IMR-90 (cell line): ENCODE measurements around the gene ABHD13. TPM values are rescaled to one million over a fixed set of nuclear protein-coding genes. Genes with fewer than 3 reads are reported as not detected.

Experiments used
- ATAC-seq: fragments of 200-7000 bp; cut with Tn5 transposase; 2 replicates; pipeline ENCODE4 v1.9.1; 2020; ENCODE audit warnings: low read depth, mild to moderate bottlenecking, moderate library complexity
- BruUV-seq: library from RNA; stranded (reverse); fragments of 400-500 nt; replicated peaks from 2 replicates; lab custom pipeline; 2021; lab: Mats Ljungman, UMichigan
- CTCF ChIA-PET: fragments of 300-600 bp; formaldehyde crosslinking; extraction: SDS; loops from one replicate; lab custom pipeline; 2021; ENCODE audit warnings: antibody characterized with exemption; lab: Yijun Ruan, JAX
- POLR2A ChIA-PET: fragments of 300-600 bp; sonication (Branson Sonifier 250); formaldehyde crosslinking; loops from one replicate; lab custom pipeline; 2022; ENCODE audit warnings: antibody characterized with exemption; ENCODE audit not compliant: unreplicated experiment; lab: Charles Lee
- DNase-seq: peaks from one replicate; pipeline ENCODE4 v3.0.0; 2013
- H2AFZ ChIP-seq: replicated peaks from 2 replicates; pipeline ENCODE3; 2013; ENCODE audit warnings: low read length, mild to moderate bottlenecking; ENCODE audit not compliant: poor library complexity
- H2AK5ac ChIP-seq: 2 replicates; pipeline ENCODE4 v1.6.1; 2013; ENCODE audit warnings: low read depth, low read length, inconsistent platforms
- H2AK9ac ChIP-seq: replicated peaks from 2 replicates; pipeline ENCODE3; 2013; ENCODE audit warnings: mild to moderate bottlenecking, low read depth, low read length, moderate library complexity; ENCODE audit not compliant: poor library complexity
- H2BK120ac ChIP-seq: 2 replicates; pipeline ENCODE4 v1.6.1; 2013; ENCODE audit warnings: low read depth, low read length, inconsistent platforms
- H2BK15ac ChIP-seq: 3 replicates; pipeline ENCODE4 v1.6.1; 2013; ENCODE audit warnings: low read depth, low read length, inconsistent platforms
- H2BK20ac ChIP-seq: 2 replicates; pipeline ENCODE4 v1.6.1; 2013; ENCODE audit warnings: low read depth, mild to moderate bottlenecking, inconsistent platforms, low read length, moderate library complexity
- H2BK5ac ChIP-seq: 2 replicates; pipeline ENCODE4 v1.6.1; 2013; ENCODE audit warnings: mild to moderate bottlenecking, low read depth, low read length, inconsistent platforms; ENCODE audit not compliant: poor library complexity, severe bottlenecking
- H3K14ac ChIP-seq: replicated peaks from 2 replicates; pipeline ENCODE4 v1.6.1; 2013; ENCODE audit warnings: low read depth, low read length, inconsistent platforms
- H3K18ac ChIP-seq: 2 replicates; pipeline ENCODE4 v1.6.1; 2013; ENCODE audit warnings: low read depth, low read length, control low read depth
- H3K23ac ChIP-seq: 2 replicates; pipeline ENCODE4 v1.6.1; 2013; ENCODE audit warnings: low read depth, low read length, inconsistent platforms
- H3K27ac ChIP-seq: 2 replicates; pipeline ENCODE4 v1.5.1; 2013; ENCODE audit warnings: mild to moderate bottlenecking, control low read depth, low read length; ENCODE audit not compliant: insufficient read depth
- H3K27me3 ChIP-seq: 2 replicates; pipeline ENCODE4 v1.6.1; 2013; ENCODE audit warnings: low read length; ENCODE audit not compliant: control insufficient read depth, insufficient read depth
- H3K36me3 ChIP-seq: 2 replicates; pipeline ENCODE4 v1.6.1; 2013; ENCODE audit warnings: low read length, mixed read lengths; ENCODE audit not compliant: control insufficient read depth, insufficient read depth
- H3K4ac ChIP-seq: 2 replicates; pipeline ENCODE4 v1.6.1; 2013; ENCODE audit warnings: low read depth, low read length, inconsistent platforms
- H3K4me1 ChIP-seq: 2 replicates; pipeline ENCODE4 v1.6.1; 2013; ENCODE audit warnings: low read length, mixed read lengths; ENCODE audit not compliant: control insufficient read depth, insufficient read depth
- H3K4me2 ChIP-seq: 2 replicates; pipeline ENCODE4 v1.6.1; 2013; ENCODE audit warnings: low read depth, mild to moderate bottlenecking, control low read depth, low read length, moderate library complexity
- H3K4me3 ChIP-seq: 2 replicates; pipeline ENCODE4 v1.5.1; 2013; ENCODE audit warnings: low read depth, mild to moderate bottlenecking, control low read depth, low read length, moderate library complexity; ENCODE audit not compliant: insufficient read depth
- H3K56ac ChIP-seq: 2 replicates; pipeline ENCODE4 v1.6.1; 2013; ENCODE audit warnings: low read length, inconsistent platforms; ENCODE audit not compliant: insufficient read depth; ENCODE audit errors: extremely low read depth
- H3K79me1 ChIP-seq, 2 experiments: 2 replicates each; pipeline ENCODE4 v1.6.1; 2013; ENCODE audit warnings: low read length in 2 of 2, inconsistent platforms in 1 of 2, low read depth in 1 of 2
- H3K9ac ChIP-seq: 2 replicates; pipeline ENCODE4 v1.6.1; 2013; ENCODE audit warnings: low read depth, low read length, control low read depth
- H3K9me1 ChIP-seq: 2 replicates; pipeline ENCODE4 v1.6.1; 2013; ENCODE audit warnings: low read length, inconsistent platforms; ENCODE audit not compliant: insufficient read depth
- H3K9me3 ChIP-seq: 2 replicates; pipeline ENCODE4 v1.6.1; 2013; ENCODE audit warnings: low read length; ENCODE audit not compliant: control insufficient read depth, insufficient read depth
- H4K20me1 ChIP-seq: 2 replicates; pipeline ENCODE4 v1.6.1; 2013; ENCODE audit warnings: low read length, inconsistent platforms; ENCODE audit not compliant: insufficient read depth
- H4K5ac ChIP-seq: 2 replicates; pipeline ENCODE4 v1.6.1; 2013; ENCODE audit warnings: mild to moderate bottlenecking, low read depth, low read length, control low read depth
- H4K8ac ChIP-seq, 2 experiments: 2 replicates each; pipeline ENCODE4 v1.6.1; 2013; ENCODE audit warnings: low read depth in 2 of 2, low read length in 2 of 2, control low read depth in 1 of 2, inconsistent platforms in 1 of 2
- H4K91ac ChIP-seq: 2 replicates; pipeline ENCODE4 v1.6.1; 2013; ENCODE audit warnings: low read depth, low read length, inconsistent platforms; ENCODE audit not compliant: insufficient read depth
- CEBPB ChIP-seq: IDR thresholded peaks from 2 replicates; pipeline ENCODE4 v1.6.1; 2012; ENCODE audit warnings: low read depth, low read length, improper control_type of control experiment
- CHD1 ChIP-seq: IDR thresholded peaks from 2 replicates; pipeline ENCODE4 v1.6.1; 2012; ENCODE audit warnings: low read depth, low read length, improper control_type of control experiment
- WGBS, 2 experiments: methylation state at CpG; one replicate each; pipeline versions ENCODE4 v1.1.5 to v1.1.7; 2013; ENCODE audit warnings: missing lambda C conversion rate in 2 of 2; ENCODE audit not compliant: insufficient read length in 1 of 2; ENCODE audit errors: extremely low coverage in 2 of 2; 5-methylcytosine and 5-hydroxymethylcytosine counted together
- dilution Hi-C: fragments of 300-500 bp; cut with HindIII; formaldehyde crosslinking; loops from one replicate; pipeline ENCODE4 v1.14.3; 2018; ENCODE audit warnings: low sequenced_read_pairs; ENCODE audit not compliant: unreplicated experiment
- in situ Hi-C: fragments of 300-500 bp; cut with MboI; formaldehyde crosslinking; loops from 3 replicates; pipeline ENCODE4 v1.14.3; 2019; ENCODE audit warnings: low sequenced_read_pairs, inconsistent platforms, mixed read lengths
- intact Hi-C: fragments of 100-400 bp; cut with micrococcal nuclease; formaldehyde crosslinking; loops from 2 replicates; pipeline ENCODE4 v1.10.0; 2022
- polyA plus RNA-seq, 3 experiments: library from polyadenylated mRNA; depleted of rRNA; stranded (reverse); fragments of >200 nt; gene quantifications; 2 replicates each; pipeline ENCODE4 v1.2.3, GENCODE V29; 2012; ENCODE audit warnings: low replicate concordance in 1 of 3
- total RNA-seq: library from RNA; depleted of rRNA; stranded (reverse); fragments of >200 nt; gene quantifications from 2 replicates; pipeline ENCODE4 v1.2.3, GENCODE V29; 2012

ABHD13 gene
- total and polyA plus RNA-seq, 2 of the 4 experiments (the other 2 are of a cell fraction): 4.0 to 4.1 TPM

GRCh38 chr13:108226184-108226583 is 8.0 kb downstream of the ABHD13 start:
- CTCF ChIA-PET: no interaction called here
- DNase-seq (no peak), ATAC-seq (no peak)
- TF ChIP-seq CEBPB (no peak), CHD1 (no peak)
- Histone ChIP-seq H2BK120ac (no peak overlapping the region), H2AFZ (no peak overlapping the region), H2BK5ac (no peak overlapping the region), H3K4me3 (no peak overlapping the region), H3K56ac (no peak overlapping the region), H3K18ac (no peak overlapping the region), H2AK5ac (no peak overlapping the region), H3K9ac (no peak overlapping the region), H2AK9ac (no peak overlapping the region), H4K20me1 (peaks cover 21% of the 10 kb centered on the region; the same call in 1 of the 2 replicates), H3K9me1 (no peaks in the 10 kb centered on the region; the same call in 1 of the 2 replicates), H3K23ac (no peak overlapping the region), H3K27me3 (no peaks in the 10 kb centered on the region), H3K27ac (no peak overlapping the region), H3K4me1 (peaks cover 8% of the 10 kb centered on the region; the same call in 1 of the 2 replicates), H3K9me3 (no peaks in the 10 kb centered on the region), H2BK15ac (no peak overlapping the region), H3K36me3 (no peaks in the 10 kb centered on the region), H2BK20ac (no peak overlapping the region), H3K79me1 (peaks cover 28 to 39% of the 10 kb centered on the region in 2 experiments), H3K14ac (no peak overlapping the region), H3K4ac (no peak overlapping the region), H4K8ac (no peak overlapping the region), H3K4me2 (no peak overlapping the region), H4K91ac (no peak overlapping the region), H4K5ac (no peak overlapping the region)
- WGBS, 2 experiments: 17% methylated on average over 1 of the region's 1 CpG; no CpG with 5 or more reads in 1 of the 2 experiments
- dilution Hi-C loops: no loop called here
- intact Hi-C loops: loop anchor here (2.0 to 5.0 kb wide), 2 partner anchors 281 to 671 kb away; no protein-coding TSS in a partner anchor
- POLR2A ChIA-PET: no interaction called here
- BruUV-seq: no TSS peak
- in situ Hi-C loops: no loop called here
